Measurements from ENCODE around the gene DPY19L3.
"Not testable (repeated sequence)": the region's sequence is repeated elsewhere in the genome, so short reads cannot be mapped to it uniquely, and the experiment has no call there.

Gene DPY19L3

DNA sequence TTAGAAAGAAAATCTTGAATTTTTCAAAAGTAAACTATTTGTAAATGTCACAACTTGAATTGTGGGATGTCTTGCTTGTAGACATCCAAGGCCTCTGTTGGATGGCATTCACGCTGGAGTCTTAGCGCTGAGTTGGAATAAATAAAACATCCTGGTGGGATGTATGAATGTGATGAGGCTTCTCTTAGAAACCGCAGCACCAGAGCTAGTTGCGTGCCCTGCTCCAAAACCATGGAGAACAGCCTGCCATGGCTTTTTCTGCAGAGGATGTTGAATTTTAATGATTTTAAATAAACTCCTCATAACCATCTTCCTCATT is 70.4 kb downstream of the DPY19L3 start:
- no peak overlapping the region for H3K27ac ChIP-seq
- DNase-seq (ENCODE audit: low spot score) = no peak
- no peak overlapping the region for H3K4me3 ChIP-seq
- TF ChIP-seq, protein P1, sequence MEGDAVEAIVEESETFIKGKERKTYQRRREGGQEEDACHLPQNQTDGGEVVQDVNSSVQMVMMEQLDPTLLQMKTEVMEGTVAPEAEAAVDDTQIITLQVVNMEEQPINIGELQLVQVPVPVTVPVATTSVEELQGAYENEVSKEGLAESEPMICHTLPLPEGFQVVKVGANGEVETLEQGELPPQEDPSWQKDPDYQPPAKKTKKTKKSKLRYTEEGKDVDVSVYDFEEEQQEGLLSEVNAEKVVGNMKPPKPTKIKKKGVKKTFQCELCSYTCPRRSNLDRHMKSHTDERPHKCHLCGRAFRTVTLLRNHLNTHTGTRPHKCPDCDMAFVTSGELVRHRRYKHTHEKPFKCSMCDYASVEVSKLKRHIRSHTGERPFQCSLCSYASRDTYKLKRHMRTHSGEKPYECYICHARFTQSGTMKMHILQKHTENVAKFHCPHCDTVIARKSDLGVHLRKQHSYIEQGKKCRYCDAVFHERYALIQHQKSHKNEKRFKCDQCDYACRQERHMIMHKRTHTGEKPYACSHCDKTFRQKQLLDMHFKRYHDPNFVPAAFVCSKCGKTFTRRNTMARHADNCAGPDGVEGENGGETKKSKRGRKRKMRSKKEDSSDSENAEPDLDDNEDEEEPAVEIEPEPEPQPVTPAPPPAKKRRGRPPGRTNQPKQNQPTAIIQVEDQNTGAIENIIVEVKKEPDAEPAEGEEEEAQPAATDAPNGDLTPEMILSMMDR (IDR thresholded peaks at IDR 0.05) = no peak

DNA sequence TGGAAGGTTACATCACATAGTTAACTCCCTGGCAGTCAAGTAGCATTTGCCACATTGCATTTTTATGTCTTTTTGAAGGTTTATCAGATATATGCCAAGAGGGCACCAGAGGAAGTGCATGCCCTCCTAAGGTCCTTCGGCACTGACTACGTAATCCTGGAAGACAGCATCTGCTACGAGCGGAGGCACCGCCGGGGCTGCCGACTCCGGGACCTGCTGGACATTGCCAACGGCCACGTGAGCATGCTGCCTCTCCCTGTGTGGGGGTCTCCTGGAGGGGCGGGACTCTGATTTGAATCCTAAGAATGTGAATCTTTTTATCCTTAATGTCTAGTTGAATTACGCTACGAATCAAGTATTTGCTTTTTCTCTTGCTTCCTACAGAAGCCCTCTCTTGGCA is 74.8 kb downstream of the DPY19L3 start:
- no peak overlapping the region for H3K27ac ChIP-seq
- TF ChIP-seq, protein P1 (IDR thresholded peaks at IDR 0.05) = no peak
- no peak for DNase-seq (ENCODE audit: low spot score)
- H3K4me3 ChIP-seq = no peak overlapping the region

DNA sequence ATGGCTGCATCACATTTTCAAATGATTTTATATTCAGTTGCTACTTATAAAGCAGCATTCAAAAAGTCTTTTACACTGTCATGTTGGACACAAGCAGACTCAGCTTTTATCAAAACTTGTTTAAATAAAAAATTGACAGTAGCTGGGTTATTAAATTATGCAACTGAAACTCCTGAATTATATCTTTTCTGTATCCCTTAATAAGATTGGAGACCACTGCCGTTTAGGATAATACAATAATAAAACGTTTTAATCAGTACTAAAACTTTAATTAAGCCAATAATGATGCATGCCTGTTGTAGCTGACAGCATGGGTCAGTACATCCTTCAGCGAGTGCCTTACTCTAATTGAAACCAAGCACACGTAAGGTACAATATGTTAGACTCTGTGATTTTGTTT is 78.0 kb downstream of the DPY19L3 start:
- TF ChIP-seq, protein P1 (IDR thresholded peaks at IDR 0.05) = no peak
- DNase-seq (ENCODE audit: low spot score) = no peak
- Histone ChIP-seq H3K4me3 (no peak overlapping the region), H3K27ac (no peak overlapping the region)

DNA sequence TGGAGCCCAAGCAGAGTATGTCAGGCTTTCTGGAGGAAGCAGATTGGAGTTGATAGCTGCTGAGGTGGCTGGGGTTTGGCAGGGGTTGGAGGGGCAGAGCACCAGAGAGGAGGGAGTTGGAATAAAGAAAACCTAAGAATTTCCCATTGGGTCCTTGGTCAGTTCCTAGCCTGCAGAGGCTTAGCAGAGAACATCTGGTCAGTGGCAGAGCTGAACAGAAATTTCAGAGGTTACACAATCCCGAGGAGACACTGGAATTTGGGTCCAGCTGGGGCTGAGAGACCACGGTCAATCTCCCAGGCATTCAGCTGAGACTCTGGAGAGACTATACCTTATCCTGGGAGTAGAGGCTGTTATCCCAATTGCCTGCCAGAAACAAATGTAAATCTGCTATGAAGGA is 84.4 kb downstream of the DPY19L3 start:
- Histone ChIP-seq H3K4me3 (no peak overlapping the region), H3K27ac (no peak overlapping the region)
- TF ChIP-seq, protein P1 (IDR thresholded peaks at IDR 0.05) = no peak
- DNase-seq (ENCODE audit: low spot score) = no peak

DNA sequence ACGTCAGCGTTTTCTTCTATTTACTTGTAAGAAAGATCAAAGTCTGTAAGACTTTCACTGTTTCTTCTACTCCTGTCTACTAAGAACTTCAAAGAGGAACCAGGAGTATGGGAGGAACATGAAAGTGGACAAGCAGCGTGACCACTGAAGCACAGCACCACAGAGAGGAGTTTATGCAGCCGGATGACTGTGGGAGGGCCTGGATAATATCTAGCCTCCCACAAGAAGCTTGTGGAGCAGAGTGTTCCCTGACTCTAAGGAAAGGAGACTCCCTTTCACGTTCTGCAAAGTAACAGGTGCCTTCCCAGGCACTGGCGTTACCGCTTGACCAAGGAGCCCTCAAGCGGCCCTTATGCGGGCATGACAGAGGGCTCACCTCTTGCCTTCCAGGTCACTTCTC is 91.8 kb downstream of the DPY19L3 start:
- TF ChIP-seq, protein P1 (IDR thresholded peaks at IDR 0.05) = no peak
- no peak overlapping the region for H3K4me3 ChIP-seq
- no peak overlapping the region for H3K27ac ChIP-seq
- no peak for DNase-seq (ENCODE audit: low spot score)

DNA sequence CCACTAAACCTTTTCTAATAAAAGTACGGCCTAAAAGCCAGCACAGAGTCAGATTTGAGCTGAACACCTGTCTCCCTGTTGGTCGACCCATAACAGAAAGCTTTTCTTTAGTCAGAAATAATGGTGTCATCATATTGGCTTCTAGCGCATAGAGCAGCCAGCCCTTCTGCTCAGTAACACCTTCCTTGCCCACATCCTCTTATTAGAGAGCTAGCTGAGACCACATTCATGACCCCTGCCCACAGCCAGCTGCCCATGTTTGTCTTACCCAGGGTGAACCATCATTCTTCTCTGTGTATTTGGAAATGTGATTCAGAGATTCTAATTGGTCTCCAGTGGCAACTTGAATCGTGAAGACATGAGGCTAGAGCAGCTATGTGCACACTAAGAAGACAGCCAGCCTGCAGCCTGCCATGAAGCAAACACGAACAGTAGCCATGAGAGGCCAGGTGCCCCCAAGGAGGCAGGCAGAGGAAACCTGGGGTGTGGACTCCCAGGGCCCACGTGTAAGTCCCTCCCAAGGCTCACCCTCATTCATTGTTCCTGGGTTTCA is 93.2 kb downstream of the DPY19L3 start:
- TF ChIP-seq, protein P1 (IDR thresholded peaks at IDR 0.05) = no peak
- H3K27ac ChIP-seq = no peak overlapping the region
- no peak overlapping the region for H3K4me3 ChIP-seq
- DNase-seq (ENCODE audit: low spot score) = no peak

DNA sequence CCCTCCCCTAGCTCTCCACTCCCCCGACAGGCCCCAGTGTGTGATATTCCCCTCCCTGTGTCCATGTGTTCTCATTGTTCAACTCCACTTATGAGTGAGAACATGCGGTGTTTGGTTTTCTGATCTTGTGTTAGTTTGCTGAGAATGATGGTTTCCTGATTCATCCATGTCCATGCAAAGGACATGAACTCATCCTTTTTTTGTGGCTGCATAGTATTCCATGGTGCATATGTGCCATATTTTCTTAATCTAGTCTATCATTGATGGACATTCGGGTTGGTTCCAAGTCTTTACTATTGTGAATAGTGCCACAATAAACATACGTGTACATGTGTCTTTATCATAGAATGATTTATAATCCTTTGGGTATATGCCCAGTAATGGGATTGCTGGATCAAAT is 106.9 kb downstream of the DPY19L3 start:
- not testable (repeated sequence) for H3K4me3 ChIP-seq; H3K27ac ChIP-seq; DNase-seq (ENCODE audit: low spot score)

DNA sequence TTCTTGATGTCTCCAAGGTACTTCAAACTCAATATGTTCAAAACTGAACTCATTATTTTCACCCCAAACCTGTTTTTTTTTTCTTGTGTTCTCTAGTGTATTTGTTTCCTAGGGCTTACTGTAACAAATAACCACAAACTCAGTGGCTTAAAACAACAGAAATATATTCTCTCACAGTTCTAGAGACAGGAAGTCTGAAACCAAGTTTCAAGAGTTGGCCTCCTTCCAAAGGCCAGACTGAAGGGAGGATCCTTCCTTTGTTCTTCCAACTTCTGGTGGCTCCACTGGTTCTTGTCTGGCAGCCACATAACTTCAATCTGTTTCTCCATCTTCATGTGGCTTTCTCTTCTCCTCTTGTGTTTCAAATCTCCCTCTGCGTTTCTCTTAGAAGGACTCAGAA is 113.5 kb downstream of the DPY19L3 start:
- Histone ChIP-seq H3K27ac (no peak overlapping the region), H3K4me3 (no peak overlapping the region)
- DNase-seq (ENCODE audit: low spot score) = no peak
- TF ChIP-seq, protein P1 (IDR thresholded peaks at IDR 0.05) = no peak

Data from coronary artery (tissue), 2 donors.